HepG2 (cell line): Measurements from ENCODE around the gene MAT2A. TPM values are rescaled to one million over a fixed set of nuclear protein-coding genes. Genes with fewer than 3 reads are reported as not detected.
A peak's percentile ranks its signal among the peaks of the same experiment; 100 is the strongest.

ENCODE experiments used
- HMG20A ChIP-seq: IDR thresholded peaks from 2 replicates; pipeline ENCODE4 v1.6.1; 2016; ENCODE audit warnings: borderline replicate concordance
- NR2C2 ChIP-seq: sonication (generic); formaldehyde crosslinking; IDR thresholded peaks from 2 replicates; pipeline ENCODE4 v1.4.0; 2020; ENCODE audit warnings: missing genetic modification reagents, mild to moderate bottlenecking, moderate library complexity, borderline replicate concordance
- REST ChIP-seq, 2 experiments: IDR thresholded peaks; 2 replicates each; pipeline ENCODE4 v1.6.1; 2011 to 2012; ENCODE audit warnings: low read length in 2 of 2, borderline replicate concordance in 1 of 2, low read depth in 1 of 2, mild to moderate bottlenecking in 1 of 2, moderate library complexity in 1 of 2
- SETDB1 ChIP-seq: sonication (generic); formaldehyde crosslinking; IDR thresholded peaks from 2 replicates; pipeline ENCODE4 v1.5.1; 2020; ENCODE audit warnings: missing genetic modification reagents, mild to moderate bottlenecking, borderline replicate concordance
- SNRNP70 ChIP-seq: fragments of 200-400 bp; formaldehyde crosslinking; IDR thresholded peaks from 2 replicates; pipeline ENCODE4 v1.6.1; 2017; ENCODE audit warnings: mild to moderate bottlenecking, low read depth, low read length, moderate library complexity
- STAT6 ChIP-seq: sonication (generic); formaldehyde crosslinking; IDR thresholded peaks from 2 replicates; pipeline ENCODE4 v1.4.0; 2020; ENCODE audit warnings: missing genetic modification reagents, mild to moderate bottlenecking, borderline replicate concordance
- TBP ChIP-seq: sonication (generic); formaldehyde crosslinking; IDR thresholded peaks from 2 replicates; pipeline ENCODE4 v1.5.0; 2020; ENCODE audit warnings: missing genetic modification reagents
- ZBTB14 ChIP-seq: sonication (generic); formaldehyde crosslinking; IDR thresholded peaks from 2 replicates; pipeline ENCODE4 v1.4.0; 2020; ENCODE audit warnings: missing genetic modification reagents
- ZBTB42 ChIP-seq: sonication (generic); formaldehyde crosslinking; IDR thresholded peaks from 2 replicates; pipeline ENCODE4 v1.5.0; 2020; ENCODE audit warnings: mild to moderate bottlenecking, missing genetic modification reagents
- ZNF501 ChIP-seq: sonication (generic); formaldehyde crosslinking; IDR thresholded peaks from 2 replicates; pipeline ENCODE4 v1.5.1; 2020; ENCODE audit warnings: mild to moderate bottlenecking, moderate library complexity, missing genetic modification reagents
- polyA plus RNA-seq, 8 experiments: library from polyadenylated mRNA; depleted of rRNA in 3 of 8; stranded (reverse) in 7 of 8; unstranded in 1 of 8; fragments of >200 nt; fragmentation: Illumina TruSeq in 4 of 8; extraction: Trizol in 4 of 8; gene quantifications; 2 replicates each; pipeline versions ENCODE4 v1.2.1 to v1.2.3, GENCODE V29; 2011 to 2016; ENCODE audit warnings: low read depth in 4 of 8, missing spikeins in 1 of 8, mixed read lengths in 1 of 8; ENCODE audit not compliant: insufficient read depth in 1 of 8
- total RNA-seq, 5 experiments: library from RNA; depleted of rRNA; stranded (reverse); fragments of >200 nt; fragmentation: Illumina TruSeq; extraction: Trizol; gene quantifications; 2 replicates each; pipeline ENCODE4 v1.2.3, GENCODE V29; 2016; ENCODE audit warnings: low read depth in 1 of 5
- TF ChIP-seq, protein P1 (sequence below): fragments of 450-650 bp; IDR thresholded peaks from 2 replicates; pipeline ENCODE4 v1.6.1; 2016
- TF ChIP-seq, protein P2 (sequence below): IDR thresholded peaks from 2 replicates; pipeline ENCODE4 v1.6.1; 2018; ENCODE audit warnings: missing genetic modification reagents
- TF ChIP-seq, protein P3 (sequence below): sonication (generic); formaldehyde crosslinking; IDR thresholded peaks from 2 replicates; pipeline ENCODE4 v1.8.0; 2022; ENCODE audit warnings: mild to moderate bottlenecking, missing genetic modification reagents, borderline replicate concordance

The MAT2A gene
- total and polyA plus RNA-seq, 2 of the 13 experiments (the other 11 are each of a cell fraction or from before 2014, with no cell fraction given) = 155 to 331 TPM

DNA sequence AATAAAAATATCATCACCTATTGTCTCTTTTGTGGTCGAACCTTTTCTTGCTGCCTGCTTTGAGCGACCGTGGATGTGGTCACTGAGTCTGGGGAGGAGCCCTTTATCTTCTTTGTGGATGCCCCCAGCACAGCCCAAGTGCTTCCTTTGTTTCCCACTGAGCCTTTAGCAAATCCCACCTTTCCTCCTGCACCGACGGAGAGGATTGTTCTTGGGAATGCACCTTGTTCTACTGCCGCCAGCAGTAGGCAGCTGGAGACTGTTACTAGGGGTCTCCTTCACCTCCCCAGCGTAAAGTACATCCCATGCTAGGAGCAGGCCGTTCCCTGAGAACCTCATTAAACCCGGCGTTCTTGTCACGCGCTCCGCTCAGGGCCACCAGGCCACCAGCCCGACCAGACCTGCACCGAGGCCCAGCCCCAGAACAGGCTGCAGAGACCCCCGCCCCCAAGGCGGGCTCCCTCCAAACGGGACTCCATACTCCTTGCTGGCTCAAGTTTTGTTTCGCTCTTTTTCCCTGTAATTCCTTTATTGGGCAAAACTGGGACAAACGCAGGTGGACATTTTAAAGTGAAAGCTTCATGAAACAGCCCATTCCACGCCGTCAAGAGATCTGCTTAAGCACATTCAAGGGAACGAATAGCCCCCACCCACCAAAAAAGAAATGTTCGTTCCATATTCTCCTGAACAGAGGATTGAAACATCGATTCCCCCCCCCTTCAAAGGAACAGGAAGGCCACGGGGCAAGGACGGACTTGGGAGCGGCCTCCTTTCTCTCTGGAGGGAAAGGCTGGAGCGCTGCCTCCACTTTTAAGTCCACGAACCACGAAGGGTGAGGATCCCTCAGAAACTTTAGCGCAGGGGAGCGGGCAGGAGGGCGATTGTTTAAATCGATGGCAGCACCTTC lies 1.1 kb upstream of the MAT2A start (continued):
- TF ChIP-seq REST (IDR thresholded peaks at IDR 0.05; ENCODE audit: borderline replicate concordance in 1 of 2, low read depth in 1 of 2, low read length in 2 of 2) (peak in 1 of 2 experiments; percentile 7; a peak in 2 of 4 replicates), TBP (no peak), NR2C2 (CRISPR knock-in tag) (peak; percentile 10; the same call in 1 of the 2 replicates), ZBTB14 (CRISPR knock-in tag) (peak; percentile 59; the same call in 1 of the 2 replicates), STAT6 (no peak), ZNF501 (peak; percentile 81), HMG20A (CRISPR knock-in tag) (no peak), SETDB1 (CRISPR knock-in tag) (no peak), ZBTB42 (CRISPR knock-in tag) (no peak), SNRNP70 (no peak)
- TF ChIP-seq, protein P1, sequence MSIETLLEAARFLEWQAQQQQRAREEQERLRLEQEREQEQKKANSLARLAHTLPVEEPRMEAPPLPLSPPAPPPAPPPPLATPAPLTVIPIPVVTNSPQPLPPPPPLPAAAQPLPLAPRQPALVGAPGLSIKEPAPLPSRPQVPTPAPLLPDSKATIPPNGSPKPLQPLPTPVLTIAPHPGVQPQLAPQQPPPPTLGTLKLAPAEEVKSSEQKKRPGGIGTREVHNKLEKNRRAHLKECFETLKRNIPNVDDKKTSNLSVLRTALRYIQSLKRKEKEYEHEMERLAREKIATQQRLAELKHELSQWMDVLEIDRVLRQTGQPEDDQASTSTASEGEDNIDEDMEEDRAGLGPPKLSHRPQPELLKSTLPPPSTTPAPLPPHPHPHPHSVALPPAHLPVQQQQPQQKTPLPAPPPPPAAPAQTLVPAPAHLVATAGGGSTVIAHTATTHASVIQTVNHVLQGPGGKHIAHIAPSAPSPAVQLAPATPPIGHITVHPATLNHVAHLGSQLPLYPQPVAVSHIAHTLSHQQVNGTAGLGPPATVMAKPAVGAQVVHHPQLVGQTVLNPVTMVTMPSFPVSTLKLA = no peak
- TF ChIP-seq, protein P2, sequence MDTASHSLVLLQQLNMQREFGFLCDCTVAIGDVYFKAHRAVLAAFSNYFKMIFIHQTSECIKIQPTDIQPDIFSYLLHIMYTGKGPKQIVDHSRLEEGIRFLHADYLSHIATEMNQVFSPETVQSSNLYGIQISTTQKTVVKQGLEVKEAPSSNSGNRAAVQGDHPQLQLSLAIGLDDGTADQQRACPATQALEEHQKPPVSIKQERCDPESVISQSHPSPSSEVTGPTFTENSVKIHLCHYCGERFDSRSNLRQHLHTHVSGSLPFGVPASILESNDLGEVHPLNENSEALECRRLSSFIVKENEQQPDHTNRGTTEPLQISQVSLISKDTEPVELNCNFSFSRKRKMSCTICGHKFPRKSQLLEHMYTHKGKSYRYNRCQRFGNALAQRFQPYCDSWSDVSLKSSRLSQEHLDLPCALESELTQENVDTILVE (CRISPR knock-in tag) = no peak
- TF ChIP-seq, protein P3, sequence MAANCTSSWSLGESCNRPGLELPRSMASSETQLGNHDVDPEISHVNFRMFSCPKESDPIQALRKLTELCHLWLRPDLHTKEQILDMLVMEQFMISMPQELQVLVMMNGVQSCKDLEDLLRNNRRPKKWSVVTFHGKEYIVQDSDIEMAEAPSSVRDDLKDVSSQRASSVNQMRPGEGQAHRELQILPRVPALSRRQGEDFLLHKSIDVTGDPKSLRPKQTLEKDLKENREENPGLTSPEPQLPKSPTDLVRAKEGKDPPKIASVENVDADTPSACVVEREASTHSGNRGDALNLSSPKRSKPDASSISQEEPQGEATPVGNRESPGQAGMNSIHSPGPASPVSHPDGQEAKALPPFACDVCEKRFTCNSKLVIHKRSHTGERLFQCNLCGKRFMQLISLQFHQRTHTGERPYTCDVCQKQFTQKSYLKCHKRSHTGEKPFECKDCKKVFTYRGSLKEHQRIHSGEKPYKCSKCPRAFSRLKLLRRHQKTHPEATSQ = no peak
